Measurements from ENCODE around the gene SIGLEC10. TPM values are rescaled to one million over a fixed set of nuclear protein-coding genes. Genes with fewer than 3 reads are reported as not detected.

The SIGLEC10 gene
- total and polyA plus RNA-seq, 2 of the 4 experiments (the other 2 are of a cell fraction): not detected

GRCh38 chr19:51441410-51442390 is 24.3 kb upstream of the SIGLEC10 start:
- no peak overlapping the region for H4K5ac ChIP-seq (ENCODE audit: low read depth, low read length)
- H3K4ac ChIP-seq (ENCODE audit: low read depth, low read length): no peak overlapping the region
- H2AFZ ChIP-seq (replicated peaks; ENCODE audit: low read length, poor library complexity): no peak overlapping the region
- H3K9me1 ChIP-seq (ENCODE audit: insufficient read depth, low read length): no peaks in the 10 kb centered on the region
- no peak for ATAC-seq (ENCODE audit: low read depth)
- no peak overlapping the region for H2BK15ac ChIP-seq (ENCODE audit: low read depth, low read length)
- intact Hi-C loops (cut with micrococcal nuclease): no loop called here
- no peak overlapping the region for H3K56ac ChIP-seq (ENCODE audit: extremely low read depth, insufficient read depth, low read length)
- no peak overlapping the region for H3K9ac ChIP-seq (ENCODE audit: low read depth, low read length)
- H2BK120ac ChIP-seq (ENCODE audit: low read depth, low read length): no peak overlapping the region
- no TSS peak for BruUV-seq (replicated peaks)
- ChIA-PET CTCF (no interaction called here), POLR2A (ENCODE audit: unreplicated experiment) (no interaction called here)
- H2AK9ac ChIP-seq (replicated peaks; ENCODE audit: low read depth, low read length, poor library complexity): no peak overlapping the region
- dilution Hi-C loops (cut with HindIII; ENCODE audit: low sequenced_read_pairs, unreplicated experiment): no loop called here
- no peak overlapping the region for H2BK5ac ChIP-seq (ENCODE audit: low read depth, low read length, poor library complexity, severe bottlenecking)
- H3K4me2 ChIP-seq (ENCODE audit: low read depth, low read length): no peak overlapping the region
- H3K4me3 ChIP-seq (ENCODE audit: insufficient read depth, low read depth, low read length): no peak overlapping the region
- no peaks in the 10 kb centered on the region for H4K20me1 ChIP-seq (ENCODE audit: insufficient read depth, low read length)
- H4K8ac ChIP-seq (ENCODE audit: low read depth in 2 of 2, low read length in 2 of 2): no peak overlapping the region
- H3K23ac ChIP-seq (ENCODE audit: low read depth, low read length): no peak overlapping the region
- H3K27ac ChIP-seq (ENCODE audit: insufficient read depth, low read length): no peak overlapping the region
- H3K36me3 ChIP-seq (ENCODE audit: control insufficient read depth, insufficient read depth, low read length): no peaks in the 10 kb centered on the region
- no peak overlapping the region for H3K18ac ChIP-seq (ENCODE audit: low read depth, low read length)
- no peaks in the 10 kb centered on the region for H3K4me1 ChIP-seq (ENCODE audit: control insufficient read depth, insufficient read depth, low read length)
- H3K79me1 ChIP-seq (ENCODE audit: low read depth in 1 of 2, low read length in 2 of 2): no peaks in the 10 kb centered on the region
- H3K27me3 ChIP-seq (ENCODE audit: control insufficient read depth, insufficient read depth, low read length): no peaks in the 10 kb centered on the region
- H3K14ac ChIP-seq (replicated peaks; ENCODE audit: low read depth, low read length): no peak overlapping the region
- peaks cover 5% of the 10 kb centered on the region for H3K9me3 ChIP-seq (ENCODE audit: control insufficient read depth, insufficient read depth, low read length)
- no peak overlapping the region for H4K91ac ChIP-seq (ENCODE audit: insufficient read depth, low read depth, low read length)
- 70% methylated on average over 2 of the region's 31 CpGs; no CpG with 5 or more reads in 1 of the 2 experiments for WGBS, 2 experiments (ENCODE audit: extremely low coverage in 2 of 2, insufficient read length in 1 of 2)
- in situ Hi-C loops (cut with MboI; ENCODE audit: low sequenced_read_pairs): no loop called here
- H2BK20ac ChIP-seq (ENCODE audit: low read depth, low read length): no peak overlapping the region
- DNase-seq: no peak
- H2AK5ac ChIP-seq (ENCODE audit: low read depth, low read length): no peak overlapping the region
- TF ChIP-seq FOS (IDR thresholded peaks at IDR 0.05; ENCODE audit: low read depth, low read length) (no peak), CTCF (conservative IDR thresholded peaks at IDR 0.05; ENCODE audit: low read depth, low read length) (no peak), RAD21 (IDR thresholded peaks at IDR 0.05; ENCODE audit: low read length) (no peak), MAZ (IDR thresholded peaks at IDR 0.05; ENCODE audit: borderline replicate concordance, low read depth, low read length) (no peak), CHD1 (IDR thresholded peaks at IDR 0.05; ENCODE audit: low read depth, low read length) (no peak), ELK1 (IDR thresholded peaks at IDR 0.05; ENCODE audit: borderline replicate concordance, low read depth, low read length) (no peak), RCOR1 (IDR thresholded peaks at IDR 0.05; ENCODE audit: insufficient replicate concordance, low read length) (no peak), BHLHE40 (IDR thresholded peaks at IDR 0.05; ENCODE audit: low read depth, low read length) (no peak), MAFK (IDR thresholded peaks at IDR 0.05; ENCODE audit: low read depth, low read length) (no peak), MXI1 (IDR thresholded peaks at IDR 0.05; ENCODE audit: borderline replicate concordance, low read depth, low read length) (no peak), POLR2A (IDR thresholded peaks at IDR 0.05; ENCODE audit: low read depth, low read length) (no peak), RFX5 (IDR thresholded peaks at IDR 0.05; ENCODE audit: low read depth, low read length) (no peak), USF2 (IDR thresholded peaks at IDR 0.05; ENCODE audit: low read depth, low read length) (no peak), SMC3 (IDR thresholded peaks at IDR 0.05; ENCODE audit: low read depth, low read length) (no peak), NFE2L2 (IDR thresholded peaks at IDR 0.05; ENCODE audit: low read depth, low read length) (no peak)

Data from IMR-90 (cell line).